Activated CD8-positive, alpha-beta T cell treated with anti-CD3 and anti-CD28 coated beads for 36 hours (primary cell): ENCODE results near the gene MYO10. TPM values are rescaled to one million over a fixed set of nuclear protein-coding genes. Genes with fewer than 3 reads are reported as not detected.

Source experiments
- ATAC-seq: fragments of 200-7000 bp; cut with Tn5 transposase; one replicate; pipeline ENCODE4 v1.10.0; 2021; ENCODE audit warnings: mild to moderate bottlenecking, moderate library complexity
- CTCF ChIA-PET: fragments of 350-600 bp; sonication (Branson Sonifier 250); formaldehyde crosslinking; loops from one replicate; lab custom pipeline; 2021; ENCODE audit warnings: antibody characterized with exemption; lab: Charles Lee
- POLR2A ChIA-PET: fragments of 350-600 bp; sonication (Branson Sonifier 250); formaldehyde crosslinking; loops from one replicate; lab custom pipeline; 2021; ENCODE audit warnings: antibody characterized with exemption; lab: Charles Lee
- DNase-seq: peaks from one replicate; pipeline ENCODE4 v3.0.0-alpha.2; 2020
- H3K27ac Mint-ChIP-seq: one replicate; pipeline ENCODE4 v1.8.0; 2021; ENCODE audit warnings: mild to moderate bottlenecking, mixed read lengths
- H3K27me3 Mint-ChIP-seq: one replicate; pipeline ENCODE4 v1.8.0; 2021; ENCODE audit warnings: mixed read lengths
- H3K36me3 Mint-ChIP-seq: one replicate; pipeline ENCODE4 v1.8.0; 2021; ENCODE audit warnings: low read depth, mixed read lengths
- H3K4me1 Mint-ChIP-seq: one replicate; pipeline ENCODE4 v1.8.0; 2021; ENCODE audit warnings: low read depth, mixed read lengths
- H3K4me3 Mint-ChIP-seq: one replicate; pipeline ENCODE4 v1.8.0; 2021; ENCODE audit warnings: mild to moderate bottlenecking, moderate library complexity, mixed read lengths
- H3K9me3 Mint-ChIP-seq: one replicate; pipeline ENCODE4 v1.8.0; 2021; ENCODE audit warnings: mixed read lengths
- intact Hi-C: fragments of 100-400 bp; cut with micrococcal nuclease; formaldehyde crosslinking; loops from one replicate; pipeline ENCODE4 v1.10.0; 2022
- total RNA-seq, 2 experiments: library from RNA; stranded (reverse); gene quantifications; one replicate each; pipeline ENCODE4 v1.2.3, GENCODE V29; 2021
- TF ChIP-seq, protein P1 (sequence below): fragments of 200-600 bp; IDR thresholded peaks from one replicate; pipeline ENCODE4 v1.8.0; 2022; ENCODE audit warnings: antibody characterized with exemption, mild to moderate bottlenecking

The MYO10 gene
- total RNA-seq, 2 experiments from 2014 or later = 0.09 TPM; not detected in 1

DNA sequence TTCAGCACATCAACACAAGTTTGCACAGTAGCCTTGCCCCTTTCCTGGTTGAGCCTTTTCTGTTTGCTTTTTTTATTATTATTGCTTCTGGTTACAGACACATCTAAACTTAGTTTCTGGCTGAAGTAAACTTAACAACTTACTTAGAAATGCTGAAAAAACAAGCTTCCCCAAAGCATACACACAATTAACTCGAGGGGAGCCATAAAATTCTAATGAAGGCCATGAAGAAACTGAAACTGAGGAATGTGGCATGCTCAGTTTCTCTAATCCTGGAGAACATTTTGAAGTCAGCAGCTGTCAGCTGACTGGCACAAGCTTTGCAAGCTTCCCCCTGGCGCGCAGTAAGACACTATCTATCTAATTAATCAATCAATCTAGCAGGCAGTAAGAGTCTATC, 3.7 kb downstream of the MYO10 start:
- H3K4me3 Mint-ChIP-seq = no peak overlapping the region
- peaks cover 49% of the 10 kb centered on the region for H3K27me3 Mint-ChIP-seq
- no peaks in the 10 kb centered on the region for H3K9me3 Mint-ChIP-seq
- DNase-seq (no peak), ATAC-seq (no peak)
- no peak overlapping the region for H3K27ac Mint-ChIP-seq
- TF ChIP-seq, protein P1, sequence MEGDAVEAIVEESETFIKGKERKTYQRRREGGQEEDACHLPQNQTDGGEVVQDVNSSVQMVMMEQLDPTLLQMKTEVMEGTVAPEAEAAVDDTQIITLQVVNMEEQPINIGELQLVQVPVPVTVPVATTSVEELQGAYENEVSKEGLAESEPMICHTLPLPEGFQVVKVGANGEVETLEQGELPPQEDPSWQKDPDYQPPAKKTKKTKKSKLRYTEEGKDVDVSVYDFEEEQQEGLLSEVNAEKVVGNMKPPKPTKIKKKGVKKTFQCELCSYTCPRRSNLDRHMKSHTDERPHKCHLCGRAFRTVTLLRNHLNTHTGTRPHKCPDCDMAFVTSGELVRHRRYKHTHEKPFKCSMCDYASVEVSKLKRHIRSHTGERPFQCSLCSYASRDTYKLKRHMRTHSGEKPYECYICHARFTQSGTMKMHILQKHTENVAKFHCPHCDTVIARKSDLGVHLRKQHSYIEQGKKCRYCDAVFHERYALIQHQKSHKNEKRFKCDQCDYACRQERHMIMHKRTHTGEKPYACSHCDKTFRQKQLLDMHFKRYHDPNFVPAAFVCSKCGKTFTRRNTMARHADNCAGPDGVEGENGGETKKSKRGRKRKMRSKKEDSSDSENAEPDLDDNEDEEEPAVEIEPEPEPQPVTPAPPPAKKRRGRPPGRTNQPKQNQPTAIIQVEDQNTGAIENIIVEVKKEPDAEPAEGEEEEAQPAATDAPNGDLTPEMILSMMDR = no peak
- CTCF ChIA-PET = no interaction called here
- POLR2A ChIA-PET = no interaction called here
- intact Hi-C loops = loop anchor here (5.0 to 10.0 kb wide), 2 partner anchors 138 to 255 kb away; no protein-coding TSS in a partner anchor
- no peaks in the 10 kb centered on the region for H3K36me3 Mint-ChIP-seq
- peaks cover 13% of the 10 kb centered on the region for H3K4me1 Mint-ChIP-seq

DNA sequence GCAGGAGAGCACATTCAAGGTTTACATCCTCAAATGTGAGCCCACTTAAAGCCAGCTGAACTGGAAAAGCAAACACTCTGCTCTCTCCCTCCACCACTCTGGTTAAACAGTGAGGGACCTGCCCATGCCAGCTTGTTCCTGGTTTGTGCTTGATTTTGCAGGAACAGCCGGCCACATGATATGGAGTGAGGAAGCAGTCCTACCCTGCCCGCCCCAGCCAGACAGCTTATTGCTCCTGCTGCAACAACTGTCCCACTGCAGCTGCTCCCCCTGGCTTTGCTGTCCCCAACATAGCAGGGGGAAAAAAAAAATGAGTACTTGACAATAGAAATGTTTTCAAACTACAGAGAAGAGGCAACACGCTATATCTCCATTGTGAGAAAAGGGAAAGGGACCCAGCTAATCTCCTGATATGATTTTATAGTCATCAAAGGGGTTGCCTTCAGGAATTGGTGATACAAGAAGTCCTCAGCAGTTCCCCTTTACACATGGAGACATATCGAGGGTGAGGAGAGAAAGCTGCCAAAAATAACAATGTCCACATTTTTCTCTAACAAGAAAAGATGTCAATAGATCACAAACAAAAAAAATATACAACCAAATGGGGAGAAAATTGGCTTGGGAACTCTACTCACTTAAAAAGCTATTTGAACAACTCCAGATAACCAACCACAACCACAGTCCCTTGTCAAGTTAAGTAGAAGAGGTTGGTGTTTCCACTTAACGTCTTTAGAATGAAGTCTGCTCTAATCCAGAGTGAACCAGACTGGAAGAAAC, 4.6 kb downstream of the MYO10 start:
- Mint-ChIP-seq H3K4me3 (no peak overlapping the region), H3K36me3 (no peaks in the 10 kb centered on the region), H3K27me3 (peaks cover 40% of the 10 kb centered on the region), H3K4me1 (peaks cover 10% of the 10 kb centered on the region), H3K27ac (no peak overlapping the region), H3K9me3 (no peaks in the 10 kb centered on the region)
- no peak for ATAC-seq
- TF ChIP-seq, protein P1 = no peak
- POLR2A ChIA-PET = no interaction called here
- intact Hi-C loops = loop anchor here (5.0 to 10.0 kb wide), 2 partner anchors 137 to 256 kb away; no protein-coding TSS in a partner anchor
- CTCF ChIA-PET = interaction anchor here (0.6 to 1.1 kb wide), 2 partner anchors 11 to 264 kb away, joined by 3 read pairs; no protein-coding TSS in a partner anchor
- no peak for DNase-seq

DNA sequence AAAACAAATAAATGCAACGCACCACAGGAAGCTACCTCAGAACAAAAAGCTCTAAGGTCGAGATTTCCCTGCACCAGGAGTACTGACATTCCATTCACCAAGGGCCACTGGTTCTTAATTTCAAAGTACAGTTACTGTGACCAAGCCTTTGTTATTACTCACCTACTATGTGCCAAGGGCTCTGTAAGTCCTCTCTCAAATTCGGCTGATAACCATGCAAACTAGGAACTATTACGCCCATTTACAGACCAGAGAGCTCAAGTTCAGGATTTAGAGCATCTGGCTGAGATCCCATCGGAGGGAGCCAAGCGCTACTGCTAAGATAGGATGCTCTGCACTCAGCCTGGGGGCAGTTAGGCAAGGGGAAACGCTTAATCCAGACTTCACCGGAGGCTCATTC, 5.6 kb downstream of the MYO10 start:
- Mint-ChIP-seq H3K9me3 (no peaks in the 10 kb centered on the region), H3K4me1 (peaks cover 6% of the 10 kb centered on the region), H3K27ac (no peak overlapping the region), H3K27me3 (peaks cover 35% of the 10 kb centered on the region), H3K4me3 (no peak overlapping the region), H3K36me3 (no peaks in the 10 kb centered on the region)
- intact Hi-C loops = loop anchor here (5.0 to 10.0 kb wide), 2 partner anchors 136 to 257 kb away; no protein-coding TSS in a partner anchor
- DNase-seq (no peak), ATAC-seq (no peak)
- TF ChIP-seq, protein P1 = no peak
- POLR2A ChIA-PET = interaction anchor here (0.5 kb wide), 1 partner anchor 106 kb away, joined by 6 read pairs; no protein-coding TSS in a partner anchor
- CTCF ChIA-PET = interaction anchor here (1.1 kb wide), 1 partner anchor 12 kb away, joined by 3 read pairs; no protein-coding TSS in a partner anchor

DNA sequence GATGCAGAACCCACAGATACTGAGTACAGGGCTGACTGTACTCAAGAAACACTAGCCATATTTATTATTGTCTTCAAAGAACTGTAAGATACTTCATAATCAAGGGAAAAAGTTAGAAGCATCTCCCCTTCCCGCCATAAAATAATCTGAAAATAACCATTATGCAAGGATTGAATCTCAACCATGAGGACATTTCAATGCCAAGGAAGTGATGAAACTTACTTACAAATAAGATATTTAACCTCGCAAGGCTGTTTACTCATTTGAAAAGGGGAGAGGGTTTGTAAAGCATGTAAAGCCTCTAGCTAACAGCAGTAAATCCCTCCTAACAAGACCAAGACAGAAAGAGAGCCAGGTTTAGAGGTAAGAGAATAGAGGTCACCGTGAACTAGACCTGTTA, 6.3 kb downstream of the MYO10 start:
- no peak for DNase-seq
- H3K9me3 Mint-ChIP-seq = no peaks in the 10 kb centered on the region
- POLR2A ChIA-PET = no interaction called here
- CTCF ChIA-PET = no interaction called here
- no peaks in the 10 kb centered on the region for H3K36me3 Mint-ChIP-seq
- H3K27ac Mint-ChIP-seq = no peak overlapping the region
- H3K4me1 Mint-ChIP-seq = peaks cover 4% of the 10 kb centered on the region
- no peak for ATAC-seq
- peaks cover 30% of the 10 kb centered on the region for H3K27me3 Mint-ChIP-seq
- TF ChIP-seq, protein P1 = no peak
- intact Hi-C loops = loop anchor here (5.0 to 10.0 kb wide), 2 partner anchors 135 to 257 kb away; no protein-coding TSS in a partner anchor
- no peak overlapping the region for H3K4me3 Mint-ChIP-seq

DNA sequence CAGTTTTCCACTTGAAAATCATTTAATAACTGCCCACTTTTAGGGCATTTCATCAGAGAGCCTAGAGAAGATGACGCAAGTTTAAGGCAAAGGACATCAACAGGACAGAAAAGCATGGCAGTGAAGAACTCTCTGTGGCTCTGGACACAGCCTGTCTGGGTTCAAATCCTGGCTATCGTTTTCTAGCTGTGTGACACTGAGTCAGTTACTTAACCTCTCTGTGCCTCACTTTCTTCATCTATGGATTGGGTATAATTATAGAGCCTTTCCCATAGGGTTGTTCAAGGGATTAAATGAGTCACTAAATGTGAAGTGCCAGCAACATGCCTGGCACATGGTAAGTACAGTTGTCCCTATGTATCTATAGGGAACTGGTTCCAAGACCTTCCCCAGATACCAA, 6.7 kb downstream of the MYO10 start:
- Mint-ChIP-seq H3K27ac (no peak overlapping the region), H3K27me3 (peaks cover 26% of the 10 kb centered on the region), H3K9me3 (no peaks in the 10 kb centered on the region), H3K4me3 (no peak overlapping the region), H3K4me1 (no peaks in the 10 kb centered on the region), H3K36me3 (no peaks in the 10 kb centered on the region)
- TF ChIP-seq, protein P1 = no peak
- intact Hi-C loops = no loop called here
- ChIA-PET POLR2A (no interaction called here), CTCF (no interaction called here)
- DNase-seq (no peak), ATAC-seq (no peak)
